OCI-LY3 (cell line): ENCODE measurements around the gene DST.

Experiments
- CTCF ChIP-seq: fragments of 200-600, 300-600 bp; sonication (generic); IDR thresholded peaks from 2 replicates; pipeline ENCODE4 v1.5.1; 2014; ENCODE audit warnings: antibody characterized with exemption, low read length, low read depth
- EZH2phosphoT487 ChIP-seq: fragments of 200-600 bp; shearing (Covaris generic); IDR thresholded peaks from 2 replicates; pipeline ENCODE4 v1.6.1; 2018; ENCODE audit warnings: antibody characterized with exemption, mixed run types, low read depth

DNA sequence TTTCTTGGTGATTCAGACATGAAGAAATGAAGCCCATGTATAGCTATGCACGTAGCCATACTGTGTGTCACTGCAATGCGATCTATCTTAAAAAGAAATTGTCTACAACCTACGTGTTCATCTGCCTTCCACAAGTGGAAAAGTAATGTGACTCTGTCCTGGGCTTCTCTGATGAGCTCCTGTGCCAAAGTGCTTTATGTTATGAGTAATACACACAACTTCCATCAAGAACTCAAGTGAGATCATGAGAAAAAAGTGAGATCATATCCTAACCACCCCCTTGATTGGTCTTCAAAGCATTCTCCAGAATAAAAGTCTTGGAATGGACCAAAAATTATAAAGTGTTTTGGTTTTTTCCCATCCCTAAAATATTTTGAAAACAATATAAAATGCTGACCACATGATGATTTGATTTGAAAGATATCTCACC lies 114.3 kb downstream of the DST start:
- TF ChIP-seq EZH2phosphoT487 (no peak), CTCF (no peak)
